ENCODE data around the gene SURF1.
"Not testable (repeated sequence)": the region's sequence is repeated elsewhere in the genome, so short reads cannot be mapped to it uniquely, and the experiment has no call there.

- not testable (repeated sequence) for TF ChIP-seq REST (IDR thresholded peaks at IDR 0.05; ENCODE audit: insufficient replicate concordance, low read depth); POLR2AphosphoS5 (IDR thresholded peaks at IDR 0.05; ENCODE audit: low read depth)
Observed at GRCh38 chr9:133392308-133392707, 36.0 kb upstream of the SURF1 start.

Data from HL-60 (cell line).